ENCODE data around the gene DNAJC28. TPM values are rescaled to one million over a fixed set of nuclear protein-coding genes. Genes with fewer than 3 reads are reported as not detected.
A peak's percentile ranks its signal among the peaks of the same experiment; 100 is the strongest.

The DNAJC28 gene
- total and polyA plus RNA-seq, 9 of the 15 experiments (the other 6 are each of a cell fraction or from before 2014, with no cell fraction given): 0.68 to 2.5 (median 1.1) TPM

DNA sequence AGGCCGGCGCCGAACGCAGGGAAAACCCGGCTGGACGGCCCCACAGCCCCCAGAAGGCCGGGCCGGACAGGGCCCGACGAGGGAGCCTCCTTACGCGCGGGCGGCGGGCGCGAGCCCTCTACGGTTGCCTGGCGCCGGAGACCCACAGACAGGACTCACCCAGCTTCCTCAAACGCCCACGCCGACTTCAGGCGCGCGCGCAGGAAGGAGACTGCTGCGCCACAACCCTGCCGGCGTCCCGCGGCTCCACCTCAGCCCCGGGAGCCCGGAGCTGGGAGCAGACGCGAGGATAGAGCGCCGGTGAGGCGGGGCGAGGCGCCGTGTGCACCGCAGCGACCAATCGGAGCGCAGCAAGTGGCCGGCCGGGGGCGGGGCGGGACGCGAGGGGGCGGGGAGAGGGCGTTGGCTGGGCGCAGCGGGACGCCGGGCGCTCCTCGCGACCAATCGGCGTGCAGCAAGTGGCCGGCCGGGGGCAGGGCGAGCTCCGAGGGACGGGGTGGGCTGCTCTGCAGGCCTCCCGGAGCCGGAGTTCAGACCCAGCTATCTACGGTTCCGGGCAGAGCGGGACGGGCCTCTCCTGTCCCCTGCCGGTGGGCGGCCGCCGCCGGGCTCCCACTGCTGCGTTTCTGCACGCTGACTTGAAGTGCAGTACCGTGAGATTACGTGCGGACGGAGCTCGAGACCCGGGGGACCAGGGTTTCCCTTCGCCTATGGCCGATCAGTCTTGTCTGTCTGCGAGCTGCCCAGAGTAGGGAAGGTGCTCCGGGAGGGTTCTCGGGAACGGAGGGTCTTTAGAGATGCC is 11.6 kb downstream of the DNAJC28 start, which contains the start of gene TMEM50B (continued):
- peak; percentile 95 for TF ChIP-seq ZFX (CRISPR knock-in tag; IDR thresholded peaks at IDR 0.05)
- no peak for TF ChIP-seq BRF1 (IDR thresholded peaks at IDR 0.05; ENCODE audit: borderline replicate concordance, extremely low read depth, insufficient read length)
- no peak for TF ChIP-seq NFE2 (IDR thresholded peaks at IDR 0.05; ENCODE audit: low read depth)
- TF ChIP-seq BRD9 (IDR thresholded peaks at IDR 0.05; ENCODE audit: low read depth, partially characterized antibody): peak; percentile 92
- no peak; the same call in 1 of the 2 replicates for TF ChIP-seq MYBL2 (IDR thresholded peaks at IDR 0.05; ENCODE audit: low read depth)
- TF ChIP-seq MYBL2 (CRISPR knock-in tag; IDR thresholded peaks at IDR 0.05; ENCODE audit: borderline replicate concordance): no peak
- TF ChIP-seq, protein P1, sequence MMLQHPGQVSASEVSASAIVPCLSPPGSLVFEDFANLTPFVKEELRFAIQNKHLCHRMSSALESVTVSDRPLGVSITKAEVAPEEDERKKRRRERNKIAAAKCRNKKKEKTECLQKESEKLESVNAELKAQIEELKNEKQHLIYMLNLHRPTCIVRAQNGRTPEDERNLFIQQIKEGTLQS (IDR thresholded peaks at IDR 0.05): no peak
- TF ChIP-seq, protein P1 (CRISPR knock-in tag; conservative IDR thresholded peaks at IDR 0.05): no peak; the same call in 1 of the 2 replicates
- no peak for TF ChIP-seq MTA2 (IDR thresholded peaks at IDR 0.05; ENCODE audit: low read depth)
- TF ChIP-seq NCOA4 (IDR thresholded peaks at IDR 0.05; ENCODE audit: partially characterized antibody): no peak
- no peak for TF ChIP-seq FOXK2 (conservative IDR thresholded peaks at IDR 0.05 in 1 of 2, IDR thresholded peaks at IDR 0.05 in 1 of 2; ENCODE audit: low read depth in 2 of 2)
- no peak for TF ChIP-seq BDP1 (IDR thresholded peaks at IDR 0.05; ENCODE audit: insufficient read depth, insufficient read length)
- TF ChIP-seq, protein P2, sequence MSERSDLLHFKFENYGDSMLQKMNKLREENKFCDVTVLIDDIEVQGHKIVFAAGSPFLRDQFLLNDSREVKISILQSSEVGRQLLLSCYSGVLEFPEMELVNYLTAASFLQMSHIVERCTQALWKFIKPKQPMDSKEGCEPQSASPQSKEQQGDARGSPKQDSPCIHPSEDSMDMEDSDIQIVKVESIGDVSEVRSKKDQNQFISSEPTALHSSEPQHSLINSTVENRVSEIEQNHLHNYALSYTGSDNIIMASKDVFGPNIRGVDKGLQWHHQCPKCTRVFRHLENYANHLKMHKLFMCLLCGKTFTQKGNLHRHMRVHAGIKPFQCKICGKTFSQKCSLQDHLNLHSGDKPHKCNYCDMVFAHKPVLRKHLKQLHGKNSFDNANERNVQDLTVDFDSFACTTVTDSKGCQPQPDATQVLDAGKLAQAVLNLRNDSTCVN (CRISPR knock-in tag; IDR thresholded peaks at IDR 0.05): peak; percentile 33; the same call in 1 of the 2 replicates
- TF ChIP-seq KLF6 (CRISPR knock-in tag; IDR thresholded peaks at IDR 0.05; ENCODE audit: borderline replicate concordance): no peak
- no peak for TF ChIP-seq RBM34 (IDR thresholded peaks at IDR 0.05; ENCODE audit: borderline replicate concordance, insufficient read depth, low read length)
- no peak for TF ChIP-seq SREBF2 (CRISPR knock-in tag; IDR thresholded peaks at IDR 0.05)
- TF ChIP-seq ZNF316 (IDR thresholded peaks at IDR 0.05): no peak
- TF ChIP-seq, protein P3, sequence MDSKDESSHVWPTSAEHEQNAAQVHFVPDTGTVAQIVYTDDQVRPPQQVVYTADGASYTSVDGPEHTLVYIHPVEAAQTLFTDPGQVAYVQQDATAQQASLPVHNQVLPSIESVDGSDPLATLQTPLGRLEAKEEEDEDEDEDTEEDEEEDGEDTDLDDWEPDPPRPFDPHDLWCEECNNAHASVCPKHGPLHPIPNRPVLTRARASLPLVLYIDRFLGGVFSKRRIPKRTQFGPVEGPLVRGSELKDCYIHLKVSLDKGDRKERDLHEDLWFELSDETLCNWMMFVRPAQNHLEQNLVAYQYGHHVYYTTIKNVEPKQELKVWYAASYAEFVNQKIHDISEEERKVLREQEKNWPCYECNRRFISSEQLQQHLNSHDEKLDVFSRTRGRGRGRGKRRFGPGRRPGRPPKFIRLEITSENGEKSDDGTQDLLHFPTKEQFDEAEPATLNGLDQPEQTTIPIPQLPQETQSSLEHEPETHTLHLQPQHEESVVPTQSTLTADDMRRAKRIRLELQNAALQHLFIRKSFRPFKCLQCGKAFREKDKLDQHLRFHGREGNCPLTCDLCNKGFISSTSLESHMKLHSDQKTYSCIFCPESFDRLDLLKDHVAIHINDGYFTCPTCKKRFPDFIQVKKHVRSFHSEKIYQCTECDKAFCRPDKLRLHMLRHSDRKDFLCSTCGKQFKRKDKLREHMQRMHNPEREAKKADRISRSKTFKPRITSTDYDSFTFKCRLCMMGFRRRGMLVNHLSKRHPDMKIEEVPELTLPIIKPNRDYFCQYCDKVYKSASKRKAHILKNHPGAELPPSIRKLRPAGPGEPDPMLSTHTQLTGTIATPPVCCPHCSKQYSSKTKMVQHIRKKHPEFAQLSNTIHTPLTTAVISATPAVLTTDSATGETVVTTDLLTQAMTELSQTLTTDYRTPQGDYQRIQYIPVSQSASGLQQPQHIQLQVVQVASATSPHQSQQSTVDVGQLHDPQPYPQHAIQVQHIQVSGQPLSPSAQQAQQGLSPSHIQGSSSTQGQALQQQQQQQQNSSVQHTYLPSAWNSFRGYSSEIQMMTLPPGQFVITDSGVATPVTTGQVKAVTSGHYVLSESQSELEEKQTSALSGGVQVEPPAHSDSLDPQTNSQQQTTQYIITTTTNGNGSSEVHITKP (IDR thresholded peaks at IDR 0.05; ENCODE audit: partially characterized antibody): peak; percentile 43
- TF ChIP-seq DIDO1 (tag; IDR thresholded peaks at IDR 0.05; ENCODE audit: low read depth): no peak
- TF ChIP-seq SPI1 (IDR thresholded peaks at IDR 0.05; ENCODE audit: borderline replicate concordance, low read depth, low read length): peak; percentile 39; the same call in 1 of the 2 replicates
- TF ChIP-seq MAZ (CRISPR knock-in tag; conservative IDR thresholded peaks at IDR 0.05 in 1 of 2, IDR thresholded peaks at IDR 0.05 in 1 of 2): peak; percentile 88

Measured in K562 (cell line).